SK-N-DZ (cell line): ENCODE results near the gene PAPPA2.
"Not testable (repeated sequence)": the region's sequence is repeated elsewhere in the genome, so short reads cannot be mapped to it uniquely, and the experiment has no call there.

Experiments used
- DNase-seq: peaks from one replicate; pipeline ENCODE4 v3.0.0-alpha.2; 2015; ENCODE audit warnings: low spot score

PAPPA2 gene

GRCh38 chr1:176552217-176552991 is 89.4 kb downstream of the PAPPA2 start:
- no peak for DNase-seq

GRCh38 chr1:176552999-176553398 is 90.0 kb downstream of the PAPPA2 start:
- no peak for DNase-seq

- no peak for DNase-seq
Measured at GRCh38 chr1:176556288-176556687, 93.3 kb downstream of the PAPPA2 start.

- no peak for DNase-seq
Measured at GRCh38 chr1:176557543-176558258, 94.7 kb downstream of the PAPPA2 start.

GRCh38 chr1:176558561-176558960 is 95.6 kb downstream of the PAPPA2 start:
- DNase-seq = no peak

GRCh38 chr1:176559474-176559873 is 96.5 kb downstream of the PAPPA2 start:
- no peak for DNase-seq

GRCh38 chr1:176559878-176560277 is 96.9 kb downstream of the PAPPA2 start:
- peak; percentile 70 for DNase-seq

- no peak for DNase-seq
Measured at GRCh38 chr1:176560681-176561080, 97.7 kb downstream of the PAPPA2 start.

- DNase-seq = not testable (repeated sequence)
Measured at GRCh38 chr1:176561761-176562160, 98.8 kb downstream of the PAPPA2 start.

GRCh38 chr1:176566004-176566975 is 103.3 kb downstream of the PAPPA2 start:
- no peak for DNase-seq

- DNase-seq = no peak
Measured at GRCh38 chr1:176567190-176567794, 104.3 kb downstream of the PAPPA2 start.

GRCh38 chr1:176568185-176568584 is 105.2 kb downstream of the PAPPA2 start:
- DNase-seq = no peak

GRCh38 chr1:176574756-176575155 is 111.8 kb downstream of the PAPPA2 start:
- DNase-seq = no peak

- DNase-seq = no peak
Measured at GRCh38 chr1:176575991-176576390, 113.0 kb downstream of the PAPPA2 start.

GRCh38 chr1:176576670-176577069 is 113.7 kb downstream of the PAPPA2 start:
- DNase-seq = peak; percentile 11

- DNase-seq = no peak
Measured at GRCh38 chr1:176577646-176578197, 114.7 kb downstream of the PAPPA2 start.

- no peak for DNase-seq
Measured at GRCh38 chr1:176579087-176579486, 116.1 kb downstream of the PAPPA2 start.

GRCh38 chr1:176595217-176595616 is 132.2 kb downstream of the PAPPA2 start:
- DNase-seq = no peak

- peak; percentile 29 for DNase-seq
Measured at GRCh38 chr1:176601348-176601747, 138.4 kb downstream of the PAPPA2 start.

- DNase-seq = no peak
Measured at GRCh38 chr1:176602388-176603004, 139.5 kb downstream of the PAPPA2 start.

GRCh38 chr1:176603696-176604095 is 140.7 kb downstream of the PAPPA2 start:
- DNase-seq = no peak
